ENCODE results near the gene MLF2.
A peak's percentile ranks its signal among the peaks of the same experiment; 100 is the strongest.
"Not testable (repeated sequence)": the region's sequence is repeated elsewhere in the genome, so short reads cannot be mapped to it uniquely, and the experiment has no call there.

The MLF2 gene

GRCh38 chr12:6764011-6764828 is 11.3 kb upstream of the MLF2 start:
- DNase-seq = peak; percentile 95

- no peak for DNase-seq
Measured at GRCh38 chr12:6763380-6763779, 10.4 kb upstream of the MLF2 start.

- DNase-seq = no peak
Measured at GRCh38 chr12:6759741-6760140, 6.8 kb upstream of the MLF2 start.

GRCh38 chr12:6758506-6759095 is 5.7 kb upstream of the MLF2 start:
- DNase-seq = no peak

- no peak for DNase-seq
Measured at GRCh38 chr12:6757028-6757690, 4.2 kb upstream of the MLF2 start.

- no peak for DNase-seq
Measured at GRCh38 chr12:6754411-6754810, 1.5 kb upstream of the MLF2 start.

GRCh38 chr12:6753772-6754356 is 923 bp upstream of the MLF2 start:
- DNase-seq = no peak

GRCh38 chr12:6752167-6752920 is 597 bp downstream of the MLF2 start:
- no peak for DNase-seq

- no peak for DNase-seq
Measured at GRCh38 chr12:6751767-6752166, 1.2 kb downstream of the MLF2 start.

- no peak for DNase-seq
Measured at GRCh38 chr12:6750506-6750905, 2.4 kb downstream of the MLF2 start.

- no peak for DNase-seq
Measured at GRCh38 chr12:6748761-6749160, 4.2 kb downstream of the MLF2 start.

- no peak for DNase-seq
Measured at GRCh38 chr12:6747216-6747615, 5.7 kb downstream of the MLF2 start.

- DNase-seq = no peak
Measured at GRCh38 chr12:6745741-6746525, 7.0 kb downstream of the MLF2 start.

GRCh38 chr12:6743300-6743699 is 9.6 kb downstream of the MLF2 start:
- not testable (repeated sequence) for DNase-seq

- no peak for DNase-seq
Measured at GRCh38 chr12:6742834-6743233, 10.1 kb downstream of the MLF2 start.

GRCh38 chr12:6742080-6742479 is 10.9 kb downstream of the MLF2 start:
- not testable (repeated sequence) for DNase-seq

- DNase-seq = no peak
Measured at GRCh38 chr12:6736754-6737153, 16.2 kb downstream of the MLF2 start.

GRCh38 chr12:6735448-6736191 is 17.3 kb downstream of the MLF2 start:
- DNase-seq = no peak

- no peak for DNase-seq
Measured at GRCh38 chr12:6734506-6735387, 18.2 kb downstream of the MLF2 start.

GRCh38 chr12:6730169-6730568 is 22.8 kb downstream of the MLF2 start:
- no peak for DNase-seq
